Activated B cell treated with CpG ODN at 0.5 μM for 24 hours (primary cell): ENCODE data around the gene STYXL1. TPM values are rescaled to one million over a fixed set of nuclear protein-coding genes. Genes with fewer than 3 reads are reported as not detected.
"Not testable (repeated sequence)": the region's sequence is repeated elsewhere in the genome, so short reads cannot be mapped to it uniquely, and the experiment has no call there.

Experiments
- ATAC-seq: fragments of 200-7000 bp; cut with Tn5 transposase; one replicate; pipeline ENCODE4 v1.10.0; 2021; ENCODE audit warnings: low read depth, mild to moderate bottlenecking, moderate library complexity
- CTCF ChIA-PET: fragments of 350-600 bp; sonication (Branson Sonifier 250); formaldehyde crosslinking; loops from one replicate; lab custom pipeline; 2021; ENCODE audit warnings: antibody characterized with exemption; lab: Charles Lee
- POLR2A ChIA-PET: fragments of 350-600 bp; sonication (Branson Sonifier 250); formaldehyde crosslinking; loops from one replicate; lab custom pipeline; 2021; ENCODE audit warnings: antibody characterized with exemption; lab: Charles Lee
- DNase-seq: peaks from one replicate; pipeline ENCODE4 v3.0.0; 2022
- H3K27ac Mint-ChIP-seq: one replicate; pipeline ENCODE4 v1.8.0; 2020; ENCODE audit warnings: mixed read lengths
- H3K27me3 Mint-ChIP-seq: one replicate; pipeline ENCODE4 v1.8.0; 2021; ENCODE audit warnings: mixed read lengths
- H3K36me3 Mint-ChIP-seq: one replicate; pipeline ENCODE4 v1.8.0; 2021; ENCODE audit warnings: low read depth, mixed read lengths
- H3K4me1 Mint-ChIP-seq: one replicate; pipeline ENCODE4 v1.8.0; 2021; ENCODE audit warnings: mixed read lengths
- H3K4me3 Mint-ChIP-seq: one replicate; pipeline ENCODE4 v1.8.0; 2020; ENCODE audit warnings: mild to moderate bottlenecking, mixed read lengths
- H3K9me3 Mint-ChIP-seq: one replicate; pipeline ENCODE4 v1.8.0; 2020; ENCODE audit warnings: mixed read lengths
- intact Hi-C: fragments of 100-400 bp; cut with micrococcal nuclease; formaldehyde crosslinking; loops from one replicate; pipeline ENCODE4 v1.15.1; 2024
- total RNA-seq: library from RNA; stranded (reverse); gene quantifications from 2 replicates; pipeline ENCODE4 v1.2.3, GENCODE V29; 2022
- TF ChIP-seq, protein P1 (sequence below): fragments of 200-600 bp; IDR thresholded peaks from one replicate; pipeline ENCODE4 v1.8.0; 2022; ENCODE audit warnings: antibody characterized with exemption, mild to moderate bottlenecking

The STYXL1 gene
- total RNA-seq, 1 donor from 2014 or later: 23.1 TPM

DNA sequence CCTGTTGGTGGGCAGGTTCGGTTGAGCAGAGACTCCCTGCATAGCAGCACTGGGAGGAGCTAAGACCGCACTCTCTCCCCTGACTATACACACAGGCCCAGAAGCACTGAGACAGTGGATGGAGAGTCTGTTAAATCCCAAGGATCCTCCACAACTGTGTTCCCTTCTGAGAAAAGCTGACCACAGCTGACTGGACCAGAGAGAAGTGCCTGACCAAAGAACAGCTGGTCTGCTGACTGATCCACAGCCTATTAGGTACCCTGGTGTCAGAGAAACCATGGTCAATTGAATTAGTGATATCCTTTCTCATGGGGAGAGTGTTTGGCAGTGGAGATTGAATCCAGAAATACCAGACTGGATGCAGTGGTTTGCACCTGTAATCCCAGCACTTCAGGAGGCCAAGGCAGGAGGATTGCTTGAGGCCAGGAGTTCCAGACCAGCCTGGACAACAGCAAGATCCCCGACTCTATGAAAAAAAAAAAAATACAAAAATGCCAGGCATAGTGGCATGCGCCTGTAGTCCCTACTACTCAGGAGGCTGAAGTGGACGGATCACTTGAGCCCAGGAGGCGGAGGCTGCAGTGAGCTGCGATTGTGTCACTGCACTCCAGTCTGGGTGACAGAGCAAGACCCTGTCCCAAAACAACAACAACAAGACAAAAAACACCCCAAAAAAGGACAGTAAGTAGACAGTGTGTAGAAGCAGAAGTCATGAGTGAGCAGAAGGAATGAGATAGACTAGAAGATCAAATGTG is 25.6 kb downstream of the STYXL1 start:
- no peak overlapping the region for H3K4me3 Mint-ChIP-seq
- peaks cover 10% of the 10 kb centered on the region for H3K4me1 Mint-ChIP-seq
- POLR2A ChIA-PET: interaction anchor here (0.6 to 1.2 kb wide), 2 partner anchors 107 to 197 kb away, joined by 3 to 7 read pairs; no protein-coding TSS in a partner anchor
- no peaks in the 10 kb centered on the region for H3K27me3 Mint-ChIP-seq
- DNase-seq (no peak), ATAC-seq (no peak)
- CTCF ChIA-PET: interaction anchor here (0.6 to 1.5 kb wide), 2 partner anchors 157 to 270 kb away, joined by 3 to 6 read pairs; no protein-coding TSS in a partner anchor
- no peak overlapping the region for H3K27ac Mint-ChIP-seq
- intact Hi-C loops: no loop called here
- no peaks in the 10 kb centered on the region for H3K9me3 Mint-ChIP-seq
- H3K36me3 Mint-ChIP-seq: peaks cover 39% of the 10 kb centered on the region
- TF ChIP-seq, protein P1, sequence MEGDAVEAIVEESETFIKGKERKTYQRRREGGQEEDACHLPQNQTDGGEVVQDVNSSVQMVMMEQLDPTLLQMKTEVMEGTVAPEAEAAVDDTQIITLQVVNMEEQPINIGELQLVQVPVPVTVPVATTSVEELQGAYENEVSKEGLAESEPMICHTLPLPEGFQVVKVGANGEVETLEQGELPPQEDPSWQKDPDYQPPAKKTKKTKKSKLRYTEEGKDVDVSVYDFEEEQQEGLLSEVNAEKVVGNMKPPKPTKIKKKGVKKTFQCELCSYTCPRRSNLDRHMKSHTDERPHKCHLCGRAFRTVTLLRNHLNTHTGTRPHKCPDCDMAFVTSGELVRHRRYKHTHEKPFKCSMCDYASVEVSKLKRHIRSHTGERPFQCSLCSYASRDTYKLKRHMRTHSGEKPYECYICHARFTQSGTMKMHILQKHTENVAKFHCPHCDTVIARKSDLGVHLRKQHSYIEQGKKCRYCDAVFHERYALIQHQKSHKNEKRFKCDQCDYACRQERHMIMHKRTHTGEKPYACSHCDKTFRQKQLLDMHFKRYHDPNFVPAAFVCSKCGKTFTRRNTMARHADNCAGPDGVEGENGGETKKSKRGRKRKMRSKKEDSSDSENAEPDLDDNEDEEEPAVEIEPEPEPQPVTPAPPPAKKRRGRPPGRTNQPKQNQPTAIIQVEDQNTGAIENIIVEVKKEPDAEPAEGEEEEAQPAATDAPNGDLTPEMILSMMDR: no peak

DNA sequence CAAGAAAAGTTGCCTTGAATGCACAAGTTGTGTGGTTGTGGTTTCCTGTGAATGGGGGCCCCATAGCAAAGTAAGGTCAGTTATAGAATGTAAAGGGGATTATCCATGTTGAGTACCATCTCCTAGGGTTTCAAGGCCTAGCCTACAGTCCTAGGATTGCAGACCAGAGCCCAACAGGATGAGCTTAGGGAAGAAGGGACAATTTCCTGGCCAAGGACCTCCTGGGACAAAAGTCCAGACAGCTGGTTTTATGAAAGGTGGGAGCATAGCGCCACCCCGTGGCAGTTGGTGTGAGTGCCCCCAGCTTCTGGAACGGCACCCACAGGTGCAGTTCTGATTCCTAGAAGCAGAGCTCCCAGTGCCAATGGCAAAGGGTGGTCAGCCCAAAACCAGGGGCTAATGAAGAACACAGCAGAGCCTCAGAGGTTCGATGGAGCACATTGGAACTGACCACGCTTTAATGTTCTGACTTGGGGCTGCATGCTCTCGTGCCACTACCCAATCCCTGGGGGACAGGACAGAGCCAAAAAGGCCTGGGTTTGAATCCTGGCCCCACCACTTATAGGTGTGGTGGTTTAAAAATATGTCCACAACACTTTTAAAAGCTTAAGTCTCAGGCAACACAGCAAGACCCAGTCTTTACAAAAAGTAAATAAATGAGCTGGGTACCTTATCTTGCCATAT is 27.6 kb downstream of the STYXL1 start:
- Mint-ChIP-seq H3K4me1 (peaks cover 16% of the 10 kb centered on the region), H3K9me3 (no peaks in the 10 kb centered on the region), H3K27ac (peak overlapping the region; percentile 24), H3K27me3 (no peaks in the 10 kb centered on the region), H3K36me3 (peaks cover 35% of the 10 kb centered on the region), H3K4me3 (no peak overlapping the region)
- POLR2A ChIA-PET: interaction anchor here (0.6 to 1.9 kb wide), 10 partner anchors 9 to 290 kb away, joined by 3 to 11 read pairs (median 5); partner anchors contain the start of genes MDH2, POR, RHBDD2 and STYXL1
- CTCF ChIA-PET: interaction anchor here (0.9 to 3.7 kb wide), 13 partner anchors 8 to 258 kb away, joined by 3 to 57 read pairs (median 4); partner anchors contain the start of gene RHBDD2
- ATAC-seq (peak; percentile 64), DNase-seq (peak; percentile 52)
- TF ChIP-seq, protein P1: no peak
- intact Hi-C loops: loop anchor here (1.0 kb wide), 1 partner anchor 258 kb away; no protein-coding TSS in a partner anchor

DNA sequence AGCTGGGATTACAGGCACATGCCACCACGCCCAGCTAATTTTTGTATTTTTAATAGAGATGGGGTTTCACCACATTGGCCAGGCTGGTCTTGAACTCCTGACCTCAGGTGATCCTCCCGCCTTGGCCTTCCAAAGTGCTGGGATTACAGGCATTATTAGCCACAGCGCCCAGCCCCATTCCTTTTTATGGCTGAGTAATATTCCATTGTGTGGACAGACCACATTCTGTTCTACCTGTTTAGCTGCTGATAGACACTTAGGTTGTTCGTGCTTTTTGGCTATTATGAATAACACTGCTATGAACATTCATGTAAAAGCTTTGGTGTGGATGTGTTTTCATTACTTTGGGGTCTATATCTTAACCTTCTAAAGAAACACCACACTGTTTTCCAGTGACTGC is 29.3 kb downstream of the STYXL1 start:
- H3K27me3 Mint-ChIP-seq, H3K4me3 Mint-ChIP-seq, ATAC-seq, H3K27ac Mint-ChIP-seq, H3K9me3 Mint-ChIP-seq, DNase-seq, intact Hi-C loops, POLR2A ChIA-PET: not testable (repeated sequence)
- peaks cover 16% of the 10 kb centered on the region for H3K4me1 Mint-ChIP-seq
- H3K36me3 Mint-ChIP-seq: peaks cover 39% of the 10 kb centered on the region
- CTCF ChIA-PET: interaction anchor here (0.9 to 3.7 kb wide), 2 partner anchors 29 to 152 kb away, joined by 3 to 57 read pairs; no protein-coding TSS in a partner anchor

DNA sequence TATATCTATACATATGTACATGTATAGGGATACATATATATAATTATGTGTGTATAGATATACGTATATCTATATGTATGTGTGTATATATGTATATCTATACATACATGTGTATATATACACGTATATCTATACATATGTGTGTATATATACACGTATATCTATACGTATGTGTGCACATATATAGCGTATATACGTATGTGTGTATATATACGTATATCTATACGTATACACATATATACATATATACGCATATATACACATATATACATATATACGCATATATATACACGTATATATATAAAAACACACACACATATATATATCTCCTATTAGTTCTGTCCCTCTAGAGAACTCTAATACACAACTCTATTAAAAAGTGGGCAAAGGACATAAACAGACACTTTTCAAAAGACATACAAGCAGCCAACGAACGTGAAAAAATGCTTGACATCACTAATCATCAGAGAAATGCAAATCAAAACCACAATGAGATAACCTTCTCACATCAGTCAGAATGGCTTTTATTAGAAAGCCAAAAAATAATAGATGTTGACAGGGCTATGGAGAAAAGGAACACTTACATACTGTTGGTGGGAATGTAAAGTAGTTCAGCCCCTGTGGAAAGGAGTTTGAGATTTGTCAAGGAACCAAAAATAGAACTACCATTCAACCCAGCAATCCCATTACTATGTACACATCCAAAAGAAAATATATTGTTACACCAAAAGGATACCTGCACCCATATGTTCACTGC is 31.4 kb downstream of the STYXL1 start:
- Mint-ChIP-seq H3K27me3 (no peaks in the 10 kb centered on the region), H3K4me1 (peaks cover 18% of the 10 kb centered on the region), H3K36me3 (peaks cover 44% of the 10 kb centered on the region), H3K9me3 (no peaks in the 10 kb centered on the region), H3K27ac (no peak overlapping the region), H3K4me3 (no peak overlapping the region)
- ChIA-PET CTCF (no interaction called here), POLR2A (no interaction called here)
- DNase-seq (no peak), ATAC-seq (no peak)
- TF ChIP-seq, protein P1: no peak
- intact Hi-C loops: no loop called here

DNA sequence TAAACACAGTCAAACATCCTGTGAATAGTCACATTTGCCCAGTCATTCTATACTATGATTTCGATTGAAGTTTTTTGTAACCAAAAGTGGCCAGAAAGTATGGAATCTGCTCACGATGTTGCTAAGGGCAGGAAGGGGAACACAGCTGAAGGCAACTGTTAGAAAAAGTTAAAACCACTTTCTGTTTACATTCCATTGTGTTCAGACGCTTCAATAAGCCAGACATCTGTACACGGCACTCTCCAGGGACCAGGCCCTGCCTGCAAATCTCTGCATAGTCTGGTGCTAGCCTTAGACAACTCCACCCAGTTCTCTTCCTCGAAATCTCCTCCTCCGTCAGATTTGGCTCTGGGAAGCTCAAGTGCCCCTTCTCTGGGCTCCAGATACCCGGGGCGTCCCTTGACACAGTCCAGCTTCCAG is 36.3 kb downstream of the STYXL1 start:
- peak; percentile 61 for ATAC-seq
- ChIA-PET CTCF (interaction anchor here (1.2 kb wide), 1 partner anchor 9 kb away, joined by 8 read pairs; no protein-coding TSS in a partner anchor), POLR2A (interaction anchor here (0.5 to 1.5 kb wide), 4 partner anchors 9 to 23 kb away, joined by 3 to 4 read pairs (median 4); partner anchors contain the start of gene TMEM120A)
- peak overlapping the region; percentile 51 for H3K27ac Mint-ChIP-seq
- H3K4me3 Mint-ChIP-seq: no peak overlapping the region
- H3K36me3 Mint-ChIP-seq: peaks cover 29% of the 10 kb centered on the region
- peaks cover 43% of the 10 kb centered on the region for H3K4me1 Mint-ChIP-seq
- H3K9me3 Mint-ChIP-seq: no peaks in the 10 kb centered on the region
- H3K27me3 Mint-ChIP-seq: no peaks in the 10 kb centered on the region
- TF ChIP-seq, protein P1: no peak
- DNase-seq: no peak
- intact Hi-C loops: no loop called here
